Midbrain (tissue), 1 donor: ENCODE results near the gene PRIMA1.

Experiments
- DNase-seq: peaks from one replicate; lab custom pipeline; 2025; lab: John Stamatoyannopoulos, UW

PRIMA1 gene

GRCh38 chr14:93712079-93712837 lies 76.0 kb downstream of the PRIMA1 start:
- DNase-seq: no peak

- DNase-seq: no peak
Observed at GRCh38 chr14:93709249-93709648, 79.0 kb downstream of the PRIMA1 start.

DNA sequence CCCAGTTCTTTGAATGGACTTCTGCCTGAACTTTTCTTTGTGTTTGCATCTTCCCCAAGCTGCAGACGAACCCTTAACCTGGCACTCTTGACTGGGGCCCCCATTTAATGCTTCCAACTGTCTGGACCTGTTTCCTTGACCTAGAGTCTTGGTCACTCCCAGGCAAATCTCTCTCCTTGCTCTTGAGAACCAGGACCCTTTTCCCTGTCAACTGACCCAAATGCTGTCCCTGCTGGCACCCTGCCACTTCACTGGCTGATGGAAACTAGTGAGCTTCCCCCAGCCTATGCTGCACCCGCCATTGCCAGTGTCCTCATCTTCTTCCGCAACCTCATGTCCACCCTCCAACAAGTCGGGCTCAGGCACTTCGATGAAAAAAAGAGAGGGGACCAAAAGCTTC lies 79.5 kb downstream of the PRIMA1 start:
- DNase-seq: no peak

DNA sequence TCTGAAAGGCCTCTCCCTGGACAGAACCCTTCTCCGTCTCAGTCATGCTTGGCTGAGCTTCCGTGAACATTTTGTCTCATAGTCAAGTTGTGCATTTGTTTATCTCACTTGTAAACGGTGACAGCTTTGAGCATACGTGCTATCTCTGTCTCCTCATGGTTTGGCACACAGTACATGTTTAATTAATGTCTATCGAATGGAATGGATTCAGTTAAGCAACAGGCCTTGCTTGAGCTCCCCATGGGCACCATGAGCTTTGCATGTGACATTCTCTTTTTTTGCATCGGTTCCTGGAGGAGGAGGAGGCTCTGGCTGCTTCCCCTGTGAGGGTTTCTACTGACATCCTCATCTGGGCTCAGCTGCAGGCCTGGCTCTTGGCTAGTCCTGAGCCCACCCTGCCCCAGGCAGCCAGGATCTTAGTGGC lies 80.0 kb downstream of the PRIMA1 start:
- DNase-seq: no peak

- DNase-seq: no peak
Observed at GRCh38 chr14:93707475-93707874, 80.8 kb downstream of the PRIMA1 start.

DNA sequence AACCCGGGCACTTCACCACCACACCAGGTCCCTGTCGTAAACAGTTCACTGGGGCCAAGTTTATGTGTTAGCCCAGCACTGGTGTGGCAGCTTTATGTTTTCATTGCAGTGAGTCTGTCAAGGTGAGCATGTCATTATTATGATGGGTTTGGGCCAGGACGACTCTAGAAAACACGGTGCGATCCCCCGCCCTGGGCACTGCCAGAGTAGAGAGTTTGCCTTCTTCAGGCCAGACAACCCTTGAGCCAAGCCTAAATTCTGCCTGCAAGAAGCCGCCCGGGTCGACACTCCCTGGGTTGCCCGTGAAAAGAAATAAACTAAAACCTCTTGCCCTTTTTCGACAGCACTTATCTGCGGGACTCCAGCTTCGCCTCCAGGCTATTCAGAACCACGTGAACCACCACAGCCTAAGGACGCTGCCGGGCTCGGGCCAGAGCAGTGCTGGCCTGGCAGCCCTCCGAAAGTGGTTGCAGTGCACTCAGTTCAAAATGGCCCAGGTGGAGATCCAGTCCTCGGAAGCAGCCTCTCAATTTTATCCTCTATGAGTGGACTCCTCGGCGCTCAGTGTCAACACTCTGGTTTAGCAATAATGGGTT lies 81.8 kb downstream of the PRIMA1 start:
- DNase-seq: no peak

DNA sequence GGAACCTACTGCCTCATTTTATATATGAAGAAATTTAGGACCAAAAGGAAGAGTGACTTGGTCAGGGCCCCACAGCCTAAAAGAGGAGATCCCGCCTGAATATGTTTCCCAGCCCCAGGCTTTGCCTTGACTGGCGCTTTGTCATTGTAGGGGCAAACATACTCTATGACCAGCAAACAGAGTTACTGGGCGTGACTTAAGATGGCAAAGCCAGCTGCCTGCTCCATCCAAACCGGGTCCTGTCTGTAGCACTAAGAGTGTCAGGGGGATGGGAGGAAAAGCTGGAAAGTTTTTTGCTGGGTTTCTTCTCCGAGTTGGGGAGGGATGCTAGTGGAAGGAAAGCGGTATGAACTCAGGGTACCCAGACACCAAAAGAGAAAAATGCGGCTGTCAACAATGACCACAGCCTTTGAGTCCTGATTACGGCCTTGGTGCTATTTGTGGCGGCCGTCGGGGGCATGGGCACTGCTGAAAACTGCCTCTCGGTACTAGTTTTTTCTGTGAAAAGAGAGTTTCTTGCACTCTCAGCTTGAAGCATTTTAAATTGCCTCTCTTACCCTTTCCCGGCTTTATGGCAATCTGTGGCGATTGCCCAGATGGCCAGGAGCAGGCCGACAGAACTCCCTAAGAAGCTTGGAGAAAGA lies 82.7 kb downstream of the PRIMA1 start:
- DNase-seq: no peak

DNA sequence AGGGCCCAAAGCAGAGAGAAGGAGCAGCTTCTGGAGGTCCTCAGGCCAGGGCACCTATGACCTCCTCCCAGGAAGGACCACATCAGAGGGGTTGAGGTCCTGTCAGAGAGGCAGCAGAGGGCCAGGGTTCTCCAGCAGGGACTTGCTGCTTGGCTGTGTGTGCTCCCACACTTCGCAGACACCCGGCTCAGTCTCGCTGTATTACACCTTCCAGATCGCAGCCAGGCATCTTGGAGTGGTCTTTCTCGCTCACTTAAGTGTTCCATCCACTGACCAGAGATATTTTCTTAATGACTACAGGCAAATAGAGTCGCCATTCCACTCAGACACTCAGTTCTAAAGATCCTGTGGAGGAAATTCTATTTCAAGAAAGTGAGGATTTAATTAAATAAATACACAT lies 84.3 kb downstream of the PRIMA1 start:
- no peak for DNase-seq

DNA sequence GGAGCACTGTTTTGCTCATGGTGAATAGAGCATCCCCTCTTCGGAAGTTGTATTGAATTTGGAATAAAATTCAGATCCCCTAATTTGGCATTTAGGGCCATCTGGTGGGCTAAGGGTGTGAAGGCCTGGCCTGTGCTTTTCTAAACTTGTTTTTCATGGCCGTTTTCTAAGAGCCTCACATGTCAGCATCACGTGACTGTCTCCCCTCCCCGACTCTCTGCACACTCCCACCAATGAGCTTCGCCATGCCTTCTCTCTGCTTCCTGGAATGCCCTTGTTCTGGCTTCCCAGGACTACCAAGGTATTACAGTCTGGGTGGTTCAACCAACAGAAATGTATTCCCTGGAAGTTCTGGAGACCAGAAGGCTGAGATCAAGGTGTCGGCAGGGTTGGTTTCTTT lies 85.3 kb downstream of the PRIMA1 start:
- DNase-seq: no peak

DNA sequence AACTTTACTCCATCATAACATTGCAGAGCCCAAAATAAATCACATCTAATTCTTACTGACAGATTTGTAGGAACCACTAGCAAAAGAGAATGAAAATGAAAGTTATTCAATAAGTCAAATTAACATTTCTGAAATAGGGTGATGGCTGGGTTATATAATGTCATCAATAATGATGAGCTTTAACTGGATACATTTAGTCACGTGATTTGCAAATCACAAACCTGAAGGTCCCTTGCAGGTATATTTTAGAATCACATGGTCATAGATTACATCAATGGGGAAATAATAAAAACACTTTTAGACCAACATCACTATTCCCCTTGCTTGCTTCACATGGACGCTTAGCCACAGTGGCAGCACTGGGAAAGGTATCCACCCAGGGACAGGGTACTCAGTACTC lies 86.7 kb downstream of the PRIMA1 start:
- DNase-seq: no peak

DNA sequence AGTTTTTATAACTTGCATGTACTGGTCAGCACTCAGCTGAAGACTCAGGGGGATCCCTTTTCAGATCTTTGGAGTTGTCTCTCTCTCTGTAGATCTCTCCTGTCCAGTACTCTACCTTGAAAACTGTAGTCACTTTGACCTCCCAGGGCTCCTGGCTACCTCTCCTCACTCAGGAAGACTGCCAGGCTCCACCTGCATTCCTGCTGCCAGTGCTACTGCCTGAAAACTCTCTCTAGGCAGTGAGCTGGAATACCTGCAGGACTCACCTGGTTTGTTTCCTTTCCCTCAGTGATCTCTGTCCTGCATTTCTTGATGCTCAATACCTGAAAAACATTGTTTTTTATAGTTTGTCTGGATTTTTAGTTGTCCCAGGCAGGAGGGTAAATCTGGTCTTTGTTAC lies 87.4 kb downstream of the PRIMA1 start:
- DNase-seq: no peak

GRCh38 chr14:93693914-93694313 lies 94.4 kb downstream of the PRIMA1 start:
- DNase-seq: no peak

DNA sequence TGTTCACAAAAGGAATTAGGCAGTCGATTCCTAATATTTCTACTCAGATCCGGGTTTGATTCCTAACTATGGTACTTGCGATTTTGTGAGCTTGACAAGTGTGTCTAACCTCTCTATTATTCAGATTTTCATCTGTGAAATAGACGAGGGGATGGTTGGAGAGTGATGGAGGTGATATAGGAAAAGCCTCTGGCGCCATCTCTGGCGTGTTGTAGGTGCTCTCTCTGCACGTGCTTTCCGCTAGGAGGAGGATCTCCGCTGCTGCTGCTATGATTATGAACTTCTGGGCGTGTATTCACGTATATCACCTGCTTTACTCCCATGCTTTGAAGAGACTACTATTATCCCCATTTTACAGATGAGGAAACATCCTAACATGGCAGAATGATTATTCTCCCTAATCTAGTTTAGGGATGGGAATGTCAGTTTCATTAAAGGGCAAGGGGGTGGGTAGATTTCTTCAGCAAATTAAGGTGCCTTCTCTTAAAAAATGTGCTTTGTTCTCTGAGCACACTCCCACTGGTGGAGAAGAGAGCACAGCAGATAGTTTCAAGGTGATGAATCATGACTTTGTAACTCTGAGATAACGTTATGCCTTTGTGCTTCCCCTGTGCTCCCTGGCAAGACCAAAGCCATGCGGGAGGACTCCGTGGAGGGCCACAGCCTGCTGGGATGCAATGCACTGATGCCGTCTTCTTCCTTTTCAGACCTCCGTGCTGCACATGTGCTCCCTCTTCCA lies 97.1 kb downstream of the PRIMA1 start:
- DNase-seq: no peak

DNA sequence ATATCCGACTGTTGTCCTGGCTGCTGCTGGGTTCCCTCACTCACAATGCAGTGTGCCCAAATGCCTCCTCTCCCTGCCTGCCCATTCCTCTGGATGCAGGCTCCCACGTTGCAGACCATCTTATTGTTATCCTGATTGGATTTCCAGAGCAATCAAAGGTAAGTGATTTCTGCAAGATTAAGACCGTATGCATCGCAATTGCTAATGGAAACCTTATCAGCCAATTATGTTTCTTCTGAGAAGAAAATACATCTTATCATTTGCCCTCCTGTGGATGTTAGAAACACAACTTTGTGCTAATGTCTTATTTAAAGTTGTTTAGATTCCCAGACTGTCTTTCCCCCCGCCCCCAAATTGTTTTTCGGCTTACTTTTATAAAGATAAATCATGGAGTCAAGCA lies 98.1 kb downstream of the PRIMA1 start:
- DNase-seq: no peak

DNA sequence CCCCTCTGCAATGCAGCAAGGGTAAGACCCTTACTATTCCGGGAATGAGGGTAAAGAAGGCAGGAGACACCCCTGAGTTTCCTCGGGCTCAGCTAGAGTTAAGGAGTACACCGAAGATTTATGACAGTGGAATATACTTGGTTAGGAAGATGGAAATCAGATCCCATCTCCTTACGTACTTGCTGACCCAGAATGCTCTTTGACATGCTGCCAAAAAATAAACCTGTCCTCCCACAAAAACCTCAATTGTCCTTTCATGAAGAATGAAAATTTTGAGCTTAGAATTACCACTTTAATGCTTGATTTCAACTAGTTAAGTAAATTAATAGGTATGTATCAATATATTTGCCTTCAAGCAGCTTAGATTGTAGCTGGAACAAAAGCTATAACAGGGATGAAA lies 99.5 kb downstream of the PRIMA1 start:
- no peak for DNase-seq

GRCh38 chr14:93688239-93688666 lies 100.0 kb downstream of the PRIMA1 start:
- no peak for DNase-seq

- DNase-seq: no peak
Observed at GRCh38 chr14:93686268-93686667, 102.0 kb downstream of the PRIMA1 start.

- DNase-seq: no peak
Observed at GRCh38 chr14:93685121-93685895, 103.0 kb downstream of the PRIMA1 start.

DNA sequence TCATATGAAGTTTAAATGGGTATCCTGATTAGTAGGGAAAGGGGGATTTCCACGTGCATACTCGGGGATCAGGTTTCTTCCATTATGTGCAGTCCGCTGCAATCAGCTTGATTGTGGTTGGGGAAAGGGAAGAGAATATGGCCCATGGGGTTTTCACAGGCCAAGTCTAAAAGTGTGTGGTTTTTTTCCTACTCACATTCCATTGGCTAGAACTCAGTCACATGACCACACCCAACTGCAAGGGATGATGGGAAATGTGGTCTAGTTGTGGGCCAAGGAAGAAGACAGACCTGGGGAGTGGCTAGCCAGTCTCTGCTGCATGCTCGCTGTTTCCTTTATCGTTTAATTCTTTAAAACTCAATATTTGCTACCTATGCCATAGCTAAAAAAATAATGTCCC lies 105.1 kb downstream of the PRIMA1 start:
- DNase-seq: no peak

DNA sequence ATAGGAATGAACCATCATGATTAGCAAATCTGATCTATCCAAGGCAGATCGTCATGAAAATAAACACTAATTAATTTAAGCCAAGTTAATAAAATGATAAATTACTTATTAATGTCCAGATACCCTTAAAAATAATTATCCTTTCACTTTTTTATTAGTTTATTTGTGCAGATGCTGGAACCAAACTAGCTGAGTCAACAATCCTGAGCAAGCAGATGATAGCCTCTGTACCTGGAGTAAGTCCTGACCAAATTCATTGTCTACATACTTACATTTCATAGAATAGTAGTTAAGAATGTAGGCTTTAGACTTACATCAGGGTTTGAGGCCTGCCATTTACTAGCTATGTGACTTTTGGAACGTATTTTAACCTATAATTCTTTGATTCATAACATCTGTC lies 105.8 kb downstream of the PRIMA1 start:
- no peak for DNase-seq

DNA sequence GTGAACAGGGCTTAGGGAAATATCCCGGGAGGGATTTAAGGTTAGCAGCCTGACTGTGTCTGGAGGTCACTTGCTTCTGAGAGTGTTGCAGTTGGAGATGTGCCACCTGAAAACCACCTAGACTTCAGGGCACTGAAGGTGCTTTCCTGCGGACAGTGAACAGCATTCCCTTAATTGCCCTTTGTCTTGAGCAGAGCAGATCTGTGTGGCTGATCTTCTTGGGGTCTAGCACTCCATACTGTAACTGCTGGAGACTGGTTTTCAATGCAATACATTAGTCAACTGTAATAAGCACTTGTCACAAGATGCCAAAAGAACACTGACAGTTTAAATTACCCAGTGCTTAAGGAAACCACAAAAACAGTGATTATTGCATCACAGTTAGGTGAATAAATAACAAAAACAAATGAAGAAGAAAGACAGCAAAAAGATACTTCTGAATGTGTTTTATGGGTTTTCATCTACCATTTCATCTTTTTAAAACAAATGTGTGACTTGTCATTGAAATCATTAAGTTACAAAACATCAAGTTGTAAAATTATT lies 111.8 kb downstream of the PRIMA1 start:
- no peak for DNase-seq

DNA sequence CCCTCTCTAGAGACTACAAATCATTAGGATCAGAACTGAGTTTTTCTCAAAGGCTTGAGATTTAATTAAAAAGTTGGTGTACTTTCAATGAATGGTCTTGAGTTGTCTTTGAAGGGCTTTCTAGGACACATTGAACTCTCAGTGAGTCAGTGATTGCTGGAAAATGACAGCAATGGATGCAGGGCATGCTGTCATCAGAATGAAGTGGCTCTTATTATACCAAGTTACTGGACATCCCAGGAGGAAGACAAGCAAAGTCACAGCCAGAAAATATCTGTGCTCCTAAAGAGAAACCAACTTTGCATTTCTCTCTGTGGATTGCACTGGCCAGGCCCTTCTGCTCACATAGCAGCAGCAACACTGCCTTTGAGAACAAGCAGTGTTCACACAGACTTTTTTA lies 112.6 kb downstream of the PRIMA1 start:
- DNase-seq: no peak
